GM12892 (cell line): ENCODE data around the gene CCDC60.

ENCODE experiments used
- POLR2A ChIP-seq: IDR thresholded peaks from 2 replicates; pipeline ENCODE4 v1.6.1; 2011; ENCODE audit warnings: low read depth, low read length, control low read depth
- TAF1 ChIP-seq: IDR thresholded peaks from 2 replicates; pipeline ENCODE4 v1.6.1; 2011; ENCODE audit warnings: low read depth, mild to moderate bottlenecking, control low read depth, low read length, borderline replicate concordance

GRCh38 chr12:119432949-119433348 is 98.4 kb downstream of the CCDC60 start:
- TF ChIP-seq POLR2A: no peak
- TF ChIP-seq TAF1: no peak
